H7 (cell line): Measurements from ENCODE around the gene SMARCA4. TPM values are rescaled to one million over a fixed set of nuclear protein-coding genes. Genes with fewer than 3 reads are reported as not detected.

Source experiments
- DNase-seq: peaks from one replicate; pipeline ENCODE4 v3.0.0; 2012
- H3K27me3 ChIP-seq: 2 replicates; pipeline ENCODE4 v1.6.0; 2011; ENCODE audit warnings: mild to moderate bottlenecking, low read length; ENCODE audit not compliant: control insufficient read depth, insufficient read depth
- H3K36me3 ChIP-seq: replicated peaks from 2 replicates; pipeline ENCODE4 v1.5.1; 2011; ENCODE audit warnings: low read length; ENCODE audit not compliant: control insufficient read depth, insufficient read depth
- H3K4me3 ChIP-seq: 2 replicates; pipeline ENCODE4 v1.5.1; 2011; ENCODE audit warnings: low read depth, mild to moderate bottlenecking, control low read depth, low read length, moderate library complexity; ENCODE audit not compliant: insufficient read depth
- total RNA-seq: library from RNA; depleted of rRNA; stranded (reverse); fragments of >200 nt; shearing (Covaris generic); gene quantifications from 2 replicates; pipeline ENCODE4 v1.2.3, GENCODE V29; 2014; rRNA removed

Gene SMARCA4
- total RNA-seq, result 173 and 208 TPM in 2 replicates

GRCh38 chr19:10960314-10961072, at the start of gene SMARCA4:
Gene SMARCA4 (plus strand): TSS chr19:10961030. CDS start chr19:10984152, 23,122 bp downstream.
- Histone ChIP-seq H3K4me3 (peak within 1 kb of the TSS; percentile 88), H3K36me3 (no peaks in the 10 kb centered on the region), H3K27me3 (no peaks in the 10 kb centered on the region)
- DNase-seq, result peak; percentile 100

GRCh38 chr19:10911579-10912363, 49.1 kb upstream of the SMARCA4 start:
- H3K36me3 ChIP-seq, result peaks cover 24% of the 10 kb centered on the region
- DNase-seq, result no peak
- H3K27me3 ChIP-seq, result no peaks in the 10 kb centered on the region

GRCh38 chr19:10912619-10913018, 48.2 kb upstream of the SMARCA4 start:
- Histone ChIP-seq H3K36me3 (peaks cover 23% of the 10 kb centered on the region), H3K27me3 (no peaks in the 10 kb centered on the region), H3K4me3 (no peak overlapping the region)
- no peak for DNase-seq

More at GRCh38 chr19:10911579-10912363, 49.1 kb upstream of the SMARCA4 start:
- no peak overlapping the region for H3K4me3 ChIP-seq

GRCh38 chr19:10913716-10914340, 47.0 kb upstream of the SMARCA4 start:
- H3K4me3 ChIP-seq, result no peak overlapping the region

GRCh38 chr19:10915130-10916091, 45.4 kb upstream of the SMARCA4 start:
- no peaks in the 10 kb centered on the region for H3K27me3 ChIP-seq
- H3K4me3 ChIP-seq, result no peak overlapping the region
- peaks cover 28% of the 10 kb centered on the region for H3K36me3 ChIP-seq
- DNase-seq, result no peak

More at GRCh38 chr19:10913716-10914340, 47.0 kb upstream of the SMARCA4 start:
- DNase-seq, result no peak
- Histone ChIP-seq H3K36me3 (peaks cover 21% of the 10 kb centered on the region), H3K27me3 (no peaks in the 10 kb centered on the region)

- DNase-seq, result peak; percentile 33
These were observed 44.2 kb upstream of the SMARCA4 start for GRCh38 chr19:10916602-10917001.

GRCh38 chr19:10918359-10918758, 42.5 kb upstream of the SMARCA4 start:
- DNase-seq, result no peak
- no peaks in the 10 kb centered on the region for H3K27me3 ChIP-seq
- H3K4me3 ChIP-seq, result no peak overlapping the region
- peaks cover 19% of the 10 kb centered on the region for H3K36me3 ChIP-seq

More at GRCh38 chr19:10916602-10917001, 44.2 kb upstream of the SMARCA4 start:
- Histone ChIP-seq H3K36me3 (peaks cover 22% of the 10 kb centered on the region), H3K27me3 (no peaks in the 10 kb centered on the region), H3K4me3 (no peak overlapping the region)

- H3K27me3 ChIP-seq, result no peaks in the 10 kb centered on the region
- H3K36me3 ChIP-seq, result peaks cover 15% of the 10 kb centered on the region
- peak; percentile 43 for DNase-seq
- no peak overlapping the region for H3K4me3 ChIP-seq
These were observed 41.2 kb upstream of the SMARCA4 start for GRCh38 chr19:10919352-10920287.

- Histone ChIP-seq H3K36me3 (peaks cover 15% of the 10 kb centered on the region), H3K4me3 (no peak overlapping the region), H3K27me3 (no peaks in the 10 kb centered on the region)
- DNase-seq, result peak; percentile 27
These were observed 40.6 kb upstream of the SMARCA4 start for GRCh38 chr19:10920288-10920655.

GRCh38 chr19:10920781-10921180, 40.0 kb upstream of the SMARCA4 start:
- Histone ChIP-seq H3K36me3 (peaks cover 19% of the 10 kb centered on the region), H3K27me3 (no peaks in the 10 kb centered on the region), H3K4me3 (no peak overlapping the region)
- DNase-seq, result peak; percentile 43

GRCh38 chr19:10921199-10921909, 39.5 kb upstream of the SMARCA4 start:
- Histone ChIP-seq H3K4me3 (no peak overlapping the region), H3K36me3 (peaks cover 19% of the 10 kb centered on the region), H3K27me3 (no peaks in the 10 kb centered on the region)
- peak; percentile 55 for DNase-seq

- peak; percentile 72 for DNase-seq
- Histone ChIP-seq H3K27me3 (no peaks in the 10 kb centered on the region), H3K36me3 (peaks cover 17% of the 10 kb centered on the region), H3K4me3 (no peak overlapping the region)
These were observed 38.8 kb upstream of the SMARCA4 start for GRCh38 chr19:10921910-10922637.
